HG02759 (cell line): ENCODE data around the gene SLC2A10.

Experiments used
- ATAC-seq: cut with Tn5 transposase; IDR thresholded peaks from one replicate; pipeline ENCODE4 v1.9.1; 2021; ENCODE audit warnings: mild to moderate bottlenecking, moderate library complexity; ENCODE audit not compliant: unreplicated experiment

The SLC2A10 gene

GRCh38 chr20:46761566-46761965 lies 52.1 kb downstream of the SLC2A10 start:
- ATAC-seq, result no peak

GRCh38 chr20:46764068-46764467 lies 54.6 kb downstream of the SLC2A10 start:
- ATAC-seq, result no peak

GRCh38 chr20:46765506-46766120 lies 56.2 kb downstream of the SLC2A10 start:
- no peak for ATAC-seq

GRCh38 chr20:46767127-46767761 lies 57.8 kb downstream of the SLC2A10 start:
- no peak for ATAC-seq

- ATAC-seq, result no peak
These were observed 61.1 kb downstream of the SLC2A10 start for GRCh38 chr20:46770330-46771194.

GRCh38 chr20:46771195-46771588 lies 61.7 kb downstream of the SLC2A10 start:
- ATAC-seq, result no peak

- ATAC-seq, result no peak
These were observed 63.5 kb downstream of the SLC2A10 start for GRCh38 chr20:46772901-46773300.

GRCh38 chr20:46773680-46774079 lies 64.2 kb downstream of the SLC2A10 start:
- no peak for ATAC-seq

- no peak for ATAC-seq
These were observed 64.8 kb downstream of the SLC2A10 start for GRCh38 chr20:46774236-46774635.

- ATAC-seq, result no peak
These were observed 65.6 kb downstream of the SLC2A10 start for GRCh38 chr20:46774943-46775560.

- ATAC-seq, result no peak
These were observed 66.4 kb downstream of the SLC2A10 start for GRCh38 chr20:46775806-46776205.

GRCh38 chr20:46777331-46777730 lies 67.9 kb downstream of the SLC2A10 start:
- no peak for ATAC-seq

- no peak for ATAC-seq
These were observed 70.4 kb downstream of the SLC2A10 start for GRCh38 chr20:46779831-46780230.

- ATAC-seq, result no peak
These were observed 75.1 kb downstream of the SLC2A10 start for GRCh38 chr20:46784436-46785127.
